Measurements from ENCODE around the gene SPEM1. TPM values are rescaled to one million over a fixed set of nuclear protein-coding genes. Genes with fewer than 3 reads are reported as not detected.

SPEM1 gene
- total and polyA plus RNA-seq, 2 of the 13 experiments (the other 11 are each of a cell fraction or from before 2014, with no cell fraction given), result not detected

DNA sequence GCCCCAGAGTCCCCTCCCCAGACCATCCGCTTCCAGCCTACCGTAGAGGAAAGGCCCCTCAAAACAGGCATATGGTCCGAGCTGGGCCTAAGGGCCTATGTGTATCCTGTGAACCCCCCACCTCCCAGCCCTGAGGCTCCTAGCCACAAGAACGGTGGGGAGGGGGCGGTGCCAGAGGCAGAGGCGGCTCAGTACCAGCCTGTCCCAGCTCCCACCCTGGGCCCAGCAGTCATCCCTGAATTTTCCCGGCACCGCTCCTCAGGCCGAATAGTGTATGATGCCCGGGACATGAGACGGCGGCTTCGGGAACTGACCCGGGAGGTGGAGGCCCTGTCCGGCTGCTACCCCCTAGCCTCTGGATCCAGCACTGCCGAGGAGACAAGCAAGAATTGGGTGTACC, 1.1 kb downstream of the SPEM1 start:
- Histone ChIP-seq H3K4me1 (ENCODE audit: insufficient read depth, low read length) (peaks cover 13% of the 10 kb centered on the region; the same call in 1 of the 2 replicates), H3K4me3 (replicated peaks in 1 of 3; ENCODE audit: insufficient read depth in 1 of 3, low read depth in 2 of 3, low read length in 3 of 3) (no peak overlapping the region), H3K4me2 (ENCODE audit: low read depth, low read length) (no peak overlapping the region), H4K20me1 (ENCODE audit: insufficient read depth, low read length) (no peaks in the 10 kb centered on the region), H3K79me2 (ENCODE audit: insufficient read depth, low read length) (no peaks in the 10 kb centered on the region), H3K27me3 (ENCODE audit: control insufficient read depth in 1 of 2, insufficient read depth in 2 of 2, low read length in 2 of 2) (peaks cover 2 to 5% of the 10 kb centered on the region in 2 experiments; a peak in 1 of 5 replicates), H3K27ac (ENCODE audit: extremely low read length, insufficient read depth, low read length) (no peak overlapping the region), H3K9me3 (ENCODE audit: low read length) (no peaks in the 10 kb centered on the region), H3K36me3 (replicated peaks in 1 of 2; ENCODE audit: control insufficient read depth in 1 of 2, insufficient read depth in 2 of 2, low read length in 2 of 2) (no peaks in the 10 kb centered on the region), H3K9ac (ENCODE audit: insufficient read depth, low read depth, low read length) (no peak overlapping the region), H2AFZ (ENCODE audit: low read length) (no peak overlapping the region)
- ATAC-seq (no peak; the same call in 2 of the 3 replicates), DNase-seq (ENCODE audit: low spot score) (no peak), FAIRE-seq (no peak)
- in situ Hi-C loops (cut with HindIII; ENCODE audit: extremely low pct_ligation_motif_present, low pct_unique_long_range_greater_than_20kb) (no loop called here), intact Hi-C loops (cut with micrococcal nuclease; ENCODE audit: unreplicated experiment) (no loop called here)
- 73% methylated on average over 12 of the region's 16 CpGs for WGBS (ENCODE audit: low lambda C conversion rate)
- no TSS peak for BruUV-seq (replicated peaks)
- ChIA-PET POLR2A (interaction anchor here (1.8 kb wide), 1 partner anchor 18 kb away, joined by 11 read pairs; the partner anchor contains the start of gene TMEM256), CTCF (ENCODE audit: low intra/inter-chr PET ratio, low total read pairs) (no interaction called here)
- TF ChIP-seq THAP11 (CRISPR knock-in tag; IDR thresholded peaks at IDR 0.05), result no peak
- TF ChIP-seq RFX3 (CRISPR knock-in tag; IDR thresholded peaks at IDR 0.05), result no peak
- TF ChIP-seq ZNF572 (CRISPR knock-in tag; IDR thresholded peaks at IDR 0.05), result no peak
- TF ChIP-seq SMC3 (IDR thresholded peaks at IDR 0.05; ENCODE audit: low read length), result no peak
- no peak for TF ChIP-seq ZNF44 (CRISPR knock-in tag; IDR thresholded peaks at IDR 0.05)
- TF ChIP-seq, protein P1, sequence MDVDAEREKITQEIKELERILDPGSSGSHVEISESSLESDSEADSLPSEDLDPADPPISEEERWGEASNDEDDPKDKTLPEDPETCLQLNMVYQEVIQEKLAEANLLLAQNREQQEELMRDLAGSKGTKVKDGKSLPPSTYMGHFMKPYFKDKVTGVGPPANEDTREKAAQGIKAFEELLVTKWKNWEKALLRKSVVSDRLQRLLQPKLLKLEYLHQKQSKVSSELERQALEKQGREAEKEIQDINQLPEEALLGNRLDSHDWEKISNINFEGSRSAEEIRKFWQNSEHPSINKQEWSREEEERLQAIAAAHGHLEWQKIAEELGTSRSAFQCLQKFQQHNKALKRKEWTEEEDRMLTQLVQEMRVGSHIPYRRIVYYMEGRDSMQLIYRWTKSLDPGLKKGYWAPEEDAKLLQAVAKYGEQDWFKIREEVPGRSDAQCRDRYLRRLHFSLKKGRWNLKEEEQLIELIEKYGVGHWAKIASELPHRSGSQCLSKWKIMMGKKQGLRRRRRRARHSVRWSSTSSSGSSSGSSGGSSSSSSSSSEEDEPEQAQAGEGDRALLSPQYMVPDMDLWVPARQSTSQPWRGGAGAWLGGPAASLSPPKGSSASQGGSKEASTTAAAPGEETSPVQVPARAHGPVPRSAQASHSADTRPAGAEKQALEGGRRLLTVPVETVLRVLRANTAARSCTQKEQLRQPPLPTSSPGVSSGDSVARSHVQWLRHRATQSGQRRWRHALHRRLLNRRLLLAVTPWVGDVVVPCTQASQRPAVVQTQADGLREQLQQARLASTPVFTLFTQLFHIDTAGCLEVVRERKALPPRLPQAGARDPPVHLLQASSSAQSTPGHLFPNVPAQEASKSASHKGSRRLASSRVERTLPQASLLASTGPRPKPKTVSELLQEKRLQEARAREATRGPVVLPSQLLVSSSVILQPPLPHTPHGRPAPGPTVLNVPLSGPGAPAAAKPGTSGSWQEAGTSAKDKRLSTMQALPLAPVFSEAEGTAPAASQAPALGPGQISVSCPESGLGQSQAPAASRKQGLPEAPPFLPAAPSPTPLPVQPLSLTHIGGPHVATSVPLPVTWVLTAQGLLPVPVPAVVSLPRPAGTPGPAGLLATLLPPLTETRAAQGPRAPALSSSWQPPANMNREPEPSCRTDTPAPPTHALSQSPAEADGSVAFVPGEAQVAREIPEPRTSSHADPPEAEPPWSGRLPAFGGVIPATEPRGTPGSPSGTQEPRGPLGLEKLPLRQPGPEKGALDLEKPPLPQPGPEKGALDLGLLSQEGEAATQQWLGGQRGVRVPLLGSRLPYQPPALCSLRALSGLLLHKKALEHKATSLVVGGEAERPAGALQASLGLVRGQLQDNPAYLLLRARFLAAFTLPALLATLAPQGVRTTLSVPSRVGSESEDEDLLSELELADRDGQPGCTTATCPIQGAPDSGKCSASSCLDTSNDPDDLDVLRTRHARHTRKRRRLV (CRISPR knock-in tag; IDR thresholded peaks at IDR 0.05), result no peak
